GM18873 (cell line): ENCODE results near the gene PCSK5.
"Not testable (repeated sequence)": the region's sequence is repeated elsewhere in the genome, so short reads cannot be mapped to it uniquely, and the experiment has no call there.

Source experiments
- ATAC-seq: cut with Tn5 transposase; IDR thresholded peaks from one replicate; pipeline ENCODE4 v1.9.1; 2021; ENCODE audit warnings: mild to moderate bottlenecking, moderate library complexity, moderate number of reproducible peaks; ENCODE audit not compliant: unreplicated experiment, low FRiP score

The PCSK5 gene

DNA sequence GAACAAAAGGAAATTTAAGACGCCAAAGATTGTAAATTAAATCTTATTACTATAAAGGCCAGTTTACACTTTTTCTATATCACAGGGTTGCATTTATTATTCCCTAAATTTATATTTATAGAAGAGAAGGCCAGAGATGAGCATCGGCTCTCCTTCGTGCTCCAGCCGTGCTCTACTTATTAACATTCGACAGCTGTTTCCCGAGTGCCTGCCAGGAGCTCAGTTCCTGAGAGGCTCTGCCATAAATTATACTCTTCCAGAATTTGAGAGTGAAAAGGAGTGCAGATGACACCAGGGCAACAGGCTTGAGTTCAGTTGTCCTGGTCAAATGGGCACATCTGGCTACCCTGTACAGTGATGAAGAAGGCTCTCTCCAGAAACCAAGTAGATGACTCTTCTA is 70.1 kb downstream of the PCSK5 start:
- ATAC-seq: no peak

DNA sequence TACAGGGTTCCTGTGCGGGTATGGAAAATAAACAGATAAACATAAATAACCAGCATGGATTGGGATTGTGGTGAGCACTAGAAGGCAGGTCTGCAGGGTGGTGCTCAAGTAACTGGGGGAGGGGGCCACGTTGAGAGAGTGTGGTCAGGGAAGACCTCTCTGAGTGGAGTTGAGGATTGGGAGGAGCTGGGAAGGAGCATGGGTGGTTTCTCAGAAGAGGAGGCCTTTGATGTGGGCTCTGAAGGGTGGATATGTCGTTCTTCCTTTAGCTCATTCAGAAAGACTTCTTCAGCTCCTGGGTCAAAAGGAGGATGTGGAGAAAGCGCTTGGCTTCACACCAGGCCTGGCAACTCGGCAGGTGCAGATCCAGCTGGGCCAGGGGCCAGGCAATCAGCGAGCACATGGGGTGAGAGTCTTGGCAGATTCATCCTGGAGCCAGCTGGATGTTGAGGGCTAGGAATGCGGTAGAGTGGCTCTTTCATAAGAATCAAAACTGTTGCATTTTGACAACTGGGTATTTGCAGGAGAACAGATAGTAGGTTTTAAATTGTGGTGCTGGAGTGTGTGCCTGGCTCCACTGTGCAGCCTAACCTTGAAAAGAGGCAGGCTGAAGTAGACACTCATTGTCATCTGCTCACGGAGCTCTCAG is 71.7 kb downstream of the PCSK5 start:
- no peak for ATAC-seq

DNA sequence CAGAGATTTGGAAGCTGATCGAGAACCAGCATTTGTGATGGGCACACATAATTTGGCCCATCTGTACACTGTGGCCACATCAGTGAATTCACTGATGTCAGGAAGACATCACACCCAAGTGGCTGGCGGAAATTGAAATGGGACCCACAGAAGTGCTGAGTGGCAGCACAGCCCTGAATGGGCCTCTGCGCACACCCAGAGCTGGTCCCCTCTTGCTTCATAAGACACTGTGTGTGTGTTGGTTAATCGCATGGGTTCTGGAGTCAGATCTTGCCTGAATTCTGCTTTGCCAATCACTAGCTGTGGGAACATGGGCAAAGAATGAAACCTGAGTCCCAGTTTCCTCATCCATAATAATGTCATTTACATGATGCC is 72.2 kb downstream of the PCSK5 start:
- no peak for ATAC-seq

DNA sequence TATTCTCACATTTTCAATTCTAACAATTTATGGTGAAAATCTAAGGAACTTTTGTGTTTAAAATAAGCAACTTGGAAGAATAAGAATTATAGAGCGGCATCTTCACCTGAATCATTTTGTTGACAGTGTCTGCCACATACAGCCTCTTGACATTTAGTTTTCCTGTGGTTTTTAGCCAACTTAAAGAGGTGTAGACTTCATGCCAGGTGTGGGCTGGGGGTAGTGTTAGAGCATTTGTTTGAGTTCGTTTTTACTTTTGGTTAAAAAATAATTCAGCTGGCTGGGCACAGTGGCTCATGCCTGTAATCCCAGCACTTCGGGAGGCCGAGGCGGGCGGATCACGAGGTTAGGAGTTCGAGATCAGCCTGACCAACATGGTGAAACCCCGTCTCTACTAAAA is 72.8 kb downstream of the PCSK5 start:
- ATAC-seq: not testable (repeated sequence)

DNA sequence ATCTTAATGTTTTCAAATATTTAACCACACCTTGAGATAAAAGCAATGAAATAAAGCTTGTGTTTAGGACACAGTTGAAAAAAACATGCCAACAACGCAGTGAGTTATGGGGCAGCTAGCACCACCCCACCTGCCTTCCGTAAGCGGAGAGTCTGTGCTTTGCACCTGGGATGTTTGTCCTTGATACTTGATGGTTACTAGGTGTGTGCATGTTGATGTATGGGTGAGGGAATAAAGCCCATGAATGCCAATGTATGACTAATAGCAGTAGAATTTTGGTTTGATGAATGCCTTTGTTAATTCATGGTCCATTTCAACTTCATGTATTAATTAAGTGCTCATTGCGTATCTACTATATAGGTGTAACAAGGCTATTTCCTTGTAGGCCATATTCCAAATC is 74.0 kb downstream of the PCSK5 start:
- ATAC-seq: no peak

DNA sequence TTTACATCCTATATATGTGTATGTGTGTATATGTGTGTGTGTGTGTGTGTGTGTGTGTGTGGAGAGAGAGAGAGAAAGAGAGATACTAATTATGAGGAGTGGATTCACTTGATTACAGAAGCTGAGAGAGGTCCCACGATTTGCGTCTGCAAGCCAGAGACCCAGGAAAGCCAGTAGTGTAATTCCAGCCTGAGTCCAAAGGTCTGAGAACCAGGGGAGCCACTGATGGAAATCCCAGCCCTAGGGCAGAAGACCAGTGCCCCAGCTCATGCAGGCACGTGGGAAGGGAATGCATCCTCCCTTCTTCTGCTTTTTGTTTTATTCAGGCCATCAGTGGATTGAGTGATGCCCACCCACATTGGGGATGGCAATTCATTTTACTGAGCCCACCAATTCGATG is 74.8 kb downstream of the PCSK5 start:
- no peak for ATAC-seq

DNA sequence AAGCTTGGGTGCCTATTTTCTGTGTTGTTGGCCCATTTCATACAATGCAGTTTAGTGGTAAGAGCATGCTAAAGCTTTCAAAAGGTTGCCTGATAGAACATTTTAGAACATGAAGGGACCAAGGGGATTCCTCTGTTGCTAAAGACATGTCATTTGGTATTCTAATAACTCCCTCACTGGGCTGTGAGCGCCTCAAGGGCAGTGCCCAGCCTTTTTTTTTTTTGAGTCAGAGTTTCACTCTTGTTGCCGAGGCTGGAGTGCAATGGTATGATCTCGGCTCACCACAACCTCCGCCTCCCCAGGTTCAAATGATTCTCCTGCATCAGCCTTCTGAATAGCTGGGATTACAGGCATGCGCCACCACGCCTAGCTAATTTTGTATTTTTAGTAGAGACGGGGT is 77.1 kb downstream of the PCSK5 start:
- no peak for ATAC-seq

DNA sequence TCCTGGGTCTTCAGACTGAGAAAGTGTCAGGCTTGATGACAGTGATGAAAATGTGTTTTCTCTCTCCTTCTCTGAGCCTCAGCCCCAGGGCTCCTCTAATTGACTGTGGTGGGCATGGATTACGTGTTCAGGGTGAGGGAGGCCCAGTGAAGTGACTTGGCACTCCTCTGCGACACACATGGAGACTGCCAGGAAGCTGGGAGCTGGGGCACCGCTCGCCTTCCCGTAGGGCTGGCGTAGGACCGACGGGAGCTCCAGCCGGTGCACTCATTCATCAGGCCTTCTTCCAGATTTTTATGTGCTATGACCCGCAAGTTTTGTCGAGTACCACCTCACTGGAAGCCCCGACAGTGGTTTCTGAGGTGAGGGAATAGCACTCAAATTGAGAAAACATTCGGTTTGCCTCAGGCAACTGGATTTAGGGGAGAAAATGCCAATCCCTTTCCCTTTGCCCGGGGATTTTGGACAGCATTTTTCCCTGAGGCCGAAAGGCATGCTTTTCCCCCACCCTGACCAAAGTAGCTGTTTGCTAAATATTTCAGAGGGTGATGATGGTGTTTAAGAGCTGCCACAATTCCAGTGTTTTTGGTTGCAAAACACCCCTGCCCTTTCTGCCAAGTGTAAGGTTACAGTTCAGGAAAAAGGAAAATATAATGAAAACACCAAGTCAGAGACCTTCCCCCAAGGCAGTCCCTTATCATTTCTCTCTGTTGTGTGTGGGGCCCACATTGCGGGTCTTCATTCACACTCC is 83.7 kb downstream of the PCSK5 start:
- no peak for ATAC-seq

DNA sequence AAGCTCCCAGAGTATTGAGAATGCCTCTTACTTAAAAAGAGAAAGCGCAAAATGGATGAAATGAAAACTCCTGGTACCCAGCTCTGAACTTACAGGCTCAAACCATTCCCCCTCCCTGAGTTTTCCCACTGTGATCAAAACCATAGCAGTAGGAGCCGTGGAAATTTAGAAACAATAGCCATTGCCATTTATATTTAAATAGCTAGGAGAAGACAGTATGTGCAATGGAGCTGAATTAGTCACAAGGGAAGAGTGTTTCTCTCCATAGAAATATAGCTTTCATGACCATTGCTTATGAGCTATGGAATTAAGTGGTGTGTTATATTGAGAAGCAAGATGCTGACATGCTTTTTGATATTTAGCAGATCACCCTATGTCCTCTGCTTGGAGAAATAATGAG is 84.6 kb downstream of the PCSK5 start:
- no peak for ATAC-seq

DNA sequence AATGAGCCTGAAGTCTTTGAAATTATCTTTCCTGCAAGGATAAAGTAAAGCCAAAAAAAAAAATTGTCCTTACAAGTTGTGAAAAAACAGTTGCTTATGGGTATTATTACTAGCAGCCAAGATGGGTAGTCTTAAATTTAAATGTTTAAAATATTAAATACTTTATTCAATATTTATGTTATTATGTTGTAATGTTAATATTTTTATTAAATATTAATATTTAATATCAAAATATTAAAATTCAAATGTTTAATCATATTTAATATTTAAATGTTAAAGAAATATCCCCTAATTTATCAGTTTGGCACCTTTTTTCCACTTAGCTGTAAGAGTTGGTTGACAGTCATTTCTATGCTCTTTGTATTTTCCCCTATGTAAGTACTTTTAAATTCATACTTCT is 86.1 kb downstream of the PCSK5 start:
- no peak for ATAC-seq

DNA sequence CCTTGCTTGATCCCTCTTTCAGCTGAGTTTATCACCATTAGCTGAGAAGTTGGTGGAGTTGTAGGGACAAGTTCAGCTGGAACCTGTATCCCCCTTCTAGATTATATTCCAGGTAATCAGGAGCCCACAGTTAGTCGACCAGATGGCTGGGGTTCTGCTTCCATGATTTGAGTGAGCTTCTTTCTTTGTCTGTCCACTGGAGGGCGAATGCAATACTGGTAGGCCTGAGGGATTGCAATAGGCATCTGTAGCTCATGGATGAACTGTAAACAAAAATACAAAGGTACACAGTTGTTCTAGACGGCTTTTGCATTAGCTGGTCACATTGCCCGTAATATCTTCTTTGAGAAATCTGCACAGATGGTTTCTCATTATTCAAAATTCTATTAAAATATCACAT is 88.9 kb downstream of the PCSK5 start:
- no peak for ATAC-seq

DNA sequence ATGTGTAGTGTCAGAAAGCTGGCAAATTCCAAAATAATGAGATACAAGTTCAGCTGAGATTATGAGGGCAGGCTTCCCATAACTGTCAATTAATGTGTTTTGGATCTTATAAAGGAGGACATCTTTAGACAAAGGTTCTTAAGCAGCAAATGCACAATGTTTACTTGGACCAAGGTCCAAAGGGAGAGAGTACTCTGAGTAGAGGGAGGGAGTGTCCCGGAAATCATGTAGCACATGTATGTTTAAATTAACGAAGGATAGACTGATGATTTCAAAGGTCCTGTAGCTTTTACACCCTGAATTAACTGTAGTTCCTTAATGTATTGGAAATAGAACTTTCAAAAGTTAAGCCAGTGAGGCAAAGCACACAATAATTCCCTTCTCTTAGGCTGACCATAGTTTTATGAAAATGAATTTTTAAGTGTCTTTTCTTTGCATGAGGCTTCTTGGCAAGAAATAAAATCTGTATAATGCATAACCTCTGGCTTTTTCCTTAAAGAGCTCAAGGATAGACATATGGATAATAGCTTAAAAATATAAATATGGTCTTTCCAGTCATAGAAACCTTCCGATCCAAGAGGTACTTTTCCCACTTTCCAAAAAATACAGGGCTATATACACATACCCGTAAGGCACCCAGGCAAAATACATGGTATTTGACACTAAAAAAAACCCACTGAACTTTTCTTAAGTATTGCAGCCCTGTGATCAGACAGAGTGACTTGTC is 93.0 kb downstream of the PCSK5 start:
- ATAC-seq: no peak

DNA sequence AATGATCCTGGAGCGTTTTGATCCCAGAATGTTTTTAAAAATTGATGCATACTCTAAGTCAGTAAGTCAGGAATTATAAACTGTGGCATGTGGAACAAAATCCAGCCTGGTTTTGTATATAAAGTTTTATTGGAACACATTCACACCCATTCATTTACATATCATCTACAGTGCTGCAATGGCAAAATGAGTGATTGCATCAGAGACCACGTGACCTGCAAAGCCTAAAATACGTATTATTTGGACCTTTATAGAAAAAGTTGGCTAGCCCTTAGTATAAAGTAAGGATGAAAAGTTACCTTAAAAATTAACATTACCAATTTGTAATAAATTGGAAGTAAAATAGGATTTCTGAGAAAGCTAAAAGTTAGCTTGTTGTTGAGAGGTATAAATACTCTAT is 95.0 kb downstream of the PCSK5 start:
- no peak for ATAC-seq

DNA sequence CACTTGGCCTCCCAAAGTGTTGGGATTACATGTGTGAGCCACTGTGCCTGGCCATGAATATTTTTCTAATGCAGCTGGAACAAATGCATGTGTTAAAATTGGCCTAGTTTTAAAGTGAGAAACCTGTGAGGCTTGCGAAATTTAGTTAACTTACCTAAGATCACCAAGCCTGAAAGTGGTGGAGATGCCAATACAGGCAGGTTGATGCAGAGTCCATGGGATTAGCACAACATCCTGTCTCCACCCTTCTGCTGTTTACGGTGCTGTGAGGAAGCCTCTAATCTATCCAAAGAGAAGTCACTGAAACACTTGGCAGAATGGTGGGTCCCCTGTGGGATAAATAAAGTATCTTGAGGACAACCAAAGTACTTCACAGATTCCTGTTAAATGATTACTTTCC is 98.2 kb downstream of the PCSK5 start:
- no peak for ATAC-seq

DNA sequence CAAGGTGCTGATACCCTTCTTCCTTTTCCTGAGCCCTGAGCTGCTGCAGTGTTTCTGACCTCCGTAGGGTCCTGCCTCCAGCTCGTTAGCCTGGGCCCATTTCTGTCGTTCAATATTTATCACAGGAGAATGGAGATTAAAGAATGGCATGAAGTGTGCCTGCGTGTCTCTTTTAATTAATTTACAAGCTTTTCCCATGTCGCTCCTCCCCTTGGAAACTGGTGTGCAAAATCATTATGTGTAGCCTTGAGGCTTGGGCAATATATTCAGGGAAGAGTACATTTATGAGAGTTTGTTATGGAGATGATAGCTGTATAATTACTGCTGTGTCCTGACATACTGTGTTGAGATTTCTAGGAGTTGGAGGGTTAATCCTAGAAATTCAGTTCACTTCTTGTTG is 99.7 kb downstream of the PCSK5 start:
- no peak for ATAC-seq

DNA sequence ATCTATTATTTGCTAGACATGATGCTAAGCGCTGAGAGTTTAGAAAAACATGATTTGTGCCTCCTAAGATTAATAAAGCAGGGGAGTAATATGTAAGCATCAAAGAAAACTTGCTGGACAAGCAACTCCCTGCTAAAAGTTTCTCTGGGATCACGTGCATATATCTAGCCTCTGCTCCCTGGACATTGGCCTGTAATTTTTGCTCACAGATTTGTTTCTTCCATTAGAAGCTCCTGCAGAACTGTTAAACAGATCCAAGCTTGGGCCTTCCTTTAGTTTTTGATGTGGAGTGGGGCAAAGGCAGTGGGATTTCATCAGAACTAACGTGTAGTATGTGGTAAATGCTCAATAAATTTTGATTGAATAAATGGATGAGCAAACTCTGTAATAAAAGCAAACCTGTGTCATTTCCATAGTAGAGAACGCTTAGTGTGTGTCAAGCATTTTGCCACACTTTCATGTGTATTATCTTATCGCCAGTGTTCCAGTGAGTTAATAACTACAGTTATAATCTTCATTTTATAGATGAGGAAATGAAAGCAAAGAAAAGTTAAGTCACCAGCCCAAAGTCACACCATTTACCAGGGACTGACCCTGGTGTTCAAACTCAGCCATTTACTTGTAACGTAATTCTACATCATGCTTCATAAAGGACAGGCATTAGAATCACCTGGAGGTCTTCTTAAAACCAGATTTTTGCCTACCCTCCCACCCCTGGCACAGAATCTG is 100.3 kb downstream of the PCSK5 start:
- ATAC-seq: no peak

DNA sequence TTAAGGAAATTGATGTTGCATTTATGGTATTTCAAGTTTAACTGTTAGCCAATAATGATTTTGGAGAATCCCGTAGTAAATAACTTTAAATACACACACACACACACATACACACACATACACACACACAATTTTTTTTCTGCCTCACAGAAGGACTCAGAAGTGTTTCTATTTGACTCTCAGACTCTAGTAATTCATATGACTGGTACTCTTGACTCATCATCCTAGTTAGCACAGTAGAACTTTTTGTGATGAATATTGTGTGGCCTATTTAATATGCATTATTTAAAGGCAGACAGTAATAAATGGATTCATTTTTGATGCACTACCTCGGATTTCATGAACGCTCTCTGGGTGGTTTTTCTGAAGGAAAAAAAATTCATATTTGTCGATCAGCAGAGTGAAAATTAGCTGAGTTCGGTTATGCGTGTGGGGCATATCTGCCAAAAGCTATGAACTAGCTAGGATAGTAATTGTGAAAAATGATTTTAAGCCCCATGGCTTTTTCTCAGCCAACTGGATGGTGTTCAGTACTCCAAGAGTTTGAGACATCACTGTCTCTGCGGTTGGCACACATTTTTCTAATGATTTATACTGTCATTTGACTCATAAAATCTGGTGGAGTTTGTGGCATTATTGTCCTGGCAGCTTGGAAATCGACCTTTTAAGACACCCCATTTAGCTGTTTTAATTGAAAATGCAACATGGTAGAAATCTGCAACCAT is 102.2 kb downstream of the PCSK5 start:
- ATAC-seq: no peak

DNA sequence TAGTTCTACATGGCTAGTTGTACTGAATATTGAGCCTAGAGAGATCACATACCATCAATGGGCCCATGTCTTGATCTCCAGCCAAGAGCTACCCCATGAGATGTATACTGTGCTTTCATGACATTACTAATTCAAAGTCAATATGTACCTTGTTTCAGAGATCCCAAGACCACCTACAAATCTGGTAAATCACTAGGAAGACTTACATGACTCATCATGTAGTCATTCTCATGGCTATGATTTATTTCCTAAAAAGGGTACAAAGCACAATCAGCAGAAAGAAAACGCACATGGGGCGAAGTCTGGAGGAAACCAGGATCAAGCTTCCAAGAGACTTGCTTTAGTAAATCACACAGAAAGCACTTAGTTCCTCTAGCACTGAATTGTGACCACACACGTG is 103.0 kb downstream of the PCSK5 start:
- ATAC-seq: no peak

DNA sequence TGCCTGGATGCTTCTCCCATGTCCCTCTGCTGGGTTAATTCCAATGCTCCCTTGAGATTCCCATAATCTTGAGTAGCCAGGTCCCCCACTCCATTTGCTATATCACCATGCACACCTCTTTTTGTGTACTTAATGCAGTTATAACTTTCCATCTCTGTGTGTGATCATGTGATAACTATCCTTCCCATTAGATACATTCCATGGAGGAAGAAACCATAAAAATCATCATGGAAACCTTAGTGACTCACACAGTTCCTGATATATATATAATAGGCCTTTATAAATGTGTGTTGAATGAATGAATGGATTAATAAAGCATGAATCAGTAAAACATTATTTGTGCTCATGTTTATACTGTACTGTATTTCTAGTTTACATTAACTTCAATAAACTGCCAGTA is 104.6 kb downstream of the PCSK5 start:
- ATAC-seq: no peak

DNA sequence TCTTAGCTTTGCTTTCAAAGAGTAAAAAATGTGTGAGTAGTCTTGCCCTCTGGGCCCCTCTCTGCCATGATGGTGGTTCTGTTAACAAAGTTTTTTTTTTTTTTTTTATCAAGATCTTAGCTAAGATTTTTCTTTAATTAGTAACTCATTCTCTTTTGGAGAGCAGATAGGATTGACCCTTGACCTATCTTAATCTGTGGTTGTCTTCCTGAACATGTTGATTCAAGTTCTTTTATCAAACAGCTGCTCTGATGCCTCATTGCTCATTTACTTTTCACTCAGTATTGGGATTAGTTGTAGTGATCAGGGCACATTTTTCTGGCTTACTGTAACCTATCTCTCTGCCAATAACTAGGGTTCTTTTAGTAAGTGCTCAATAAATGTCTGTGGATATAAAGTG is 106.3 kb downstream of the PCSK5 start:
- no peak for ATAC-seq

DNA sequence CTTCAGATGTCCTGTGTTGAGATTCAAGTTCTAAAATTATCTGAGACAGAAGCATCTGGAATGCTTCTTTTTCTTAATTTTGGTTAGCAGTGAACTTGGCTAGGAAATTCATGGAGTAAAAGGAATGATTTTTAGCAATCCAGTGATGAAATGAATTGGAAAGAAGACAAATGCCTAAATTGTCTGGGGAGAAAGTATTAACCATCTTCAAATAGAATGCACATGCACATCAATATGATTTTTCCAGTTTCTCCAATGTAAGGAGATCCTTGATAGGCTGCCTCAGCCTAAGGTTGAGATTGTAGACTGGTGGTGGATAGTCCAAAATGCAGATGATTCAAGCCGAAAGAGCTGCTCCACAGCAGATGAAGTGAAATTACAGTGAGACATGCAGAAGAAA is 106.7 kb downstream of the PCSK5 start:
- ATAC-seq: no peak
